ENCODE measurements around the gene TIMM21. TPM values are rescaled to one million over a fixed set of nuclear protein-coding genes. Genes with fewer than 3 reads are reported as not detected.

TIMM21 gene
- total RNA-seq, 1 experiment from 2014 or later = 46.0 TPM

- H3K79me1 ChIP-seq (ENCODE audit: insufficient read depth, low read depth, low read length, poor library complexity, severe bottlenecking) = peaks cover 3% of the 10 kb centered on the region
- no peaks in the 10 kb centered on the region for H3K4me1 ChIP-seq (ENCODE audit: insufficient read depth, low read length)
- no peak overlapping the region for H3K14ac ChIP-seq (ENCODE audit: insufficient read depth, low read length)
- no peak overlapping the region for H4K5ac ChIP-seq (ENCODE audit: insufficient read length, low read depth, low read length)
- no peak overlapping the region for H3K56ac ChIP-seq (ENCODE audit: insufficient read length, low read depth, low read length)
- no peak overlapping the region for H3K4ac ChIP-seq (ENCODE audit: low read depth, low read length)
- Mint-ChIP-seq H3K4me1 (peaks cover 11 to 17% of the 10 kb centered on the region in 2 experiments), H3K9me3 (no peaks in the 10 kb centered on the region), H3K27me3 (ENCODE audit: low read depth) (no peaks in the 10 kb centered on the region), H3K36me3 (ENCODE audit: insufficient read depth in 1 of 3, low read depth in 3 of 3) (peaks cover 10 to 52% (median 39%) of the 10 kb centered on the region in 3 experiments; a peak in 6 of 7 replicates), H3K27ac (no peak overlapping the region), H3K4me3 (no peak overlapping the region)
- no peak overlapping the region for H2BK20ac ChIP-seq (ENCODE audit: low read depth, low read length, poor library complexity, severe bottlenecking)
- peaks cover 15% of the 10 kb centered on the region for H3K79me2 ChIP-seq (ENCODE audit: insufficient read depth, low read length)
- no peak overlapping the region for H3K27ac ChIP-seq (ENCODE audit: insufficient read length, low read depth, low read length)
- H3K23me2 ChIP-seq (ENCODE audit: insufficient read length, low read depth, low read length, poor library complexity, severe bottlenecking) = peaks cover 3% of the 10 kb centered on the region
- no peak overlapping the region for H3K9ac ChIP-seq (ENCODE audit: extremely low read depth, insufficient read length, low read length)
- H4K91ac ChIP-seq (ENCODE audit: insufficient read length, low read depth, low read length) = no peak overlapping the region
- no peak for DNase-seq
- no peak overlapping the region for H2BK120ac ChIP-seq (ENCODE audit: low read depth, low read length, poor library complexity, severe bottlenecking)
- H3K18ac ChIP-seq (ENCODE audit: insufficient read length, low read depth, low read length) = no peak overlapping the region
- no peak overlapping the region for H3K23ac ChIP-seq (ENCODE audit: insufficient read length, low read depth, low read length)
- TF ChIP-seq CTCF (conservative IDR thresholded peaks at IDR 0.05) = no peak
- no peak overlapping the region for H3K4me2 ChIP-seq (ENCODE audit: insufficient read depth, insufficient read length, low read length)
- no peak overlapping the region for H4K8ac ChIP-seq (replicated peaks; ENCODE audit: insufficient read length, low read depth, low read length)
- WGBS (ENCODE audit: extremely low coverage, insufficient read length, low lambda C conversion rate) = no CpG with 5 or more reads among the region's 4 CpGs
- H2BK15ac ChIP-seq (ENCODE audit: low read depth, low read length) = no peak overlapping the region
- no peak overlapping the region for H2AK5ac ChIP-seq (ENCODE audit: insufficient read length, low read length)
- no peak overlapping the region for H3T11ph ChIP-seq (ENCODE audit: low read length)
- H3K27me3 ChIP-seq (ENCODE audit: insufficient read depth, low read length) = no peaks in the 10 kb centered on the region
- H2AFZ ChIP-seq (ENCODE audit: low read length) = no peak overlapping the region
- H3K9me3 ChIP-seq (ENCODE audit: control insufficient read depth, low read depth, low read length) = no peaks in the 10 kb centered on the region
- H2BK5ac ChIP-seq (ENCODE audit: insufficient read length, low read length) = no peak overlapping the region
- no peak overlapping the region for H2BK12ac ChIP-seq (ENCODE audit: insufficient read length, low read depth, low read length)
- no peaks in the 10 kb centered on the region for H4K20me1 ChIP-seq (ENCODE audit: control insufficient read depth, insufficient read depth, insufficient read length)
These were observed 5.5 kb downstream of the TIMM21 start for GRCh38 chr18:74153793-74154192.
